ENCODE measurements around the gene CNIH2.

GRCh38 chr11:66239511-66239910 is 38.5 kb upstream of the CNIH2 start:
- TF ChIP-seq CTCF (IDR thresholded peaks at IDR 0.05) (no peak), POLR2A (IDR thresholded peaks at IDR 0.05) (no peak)

All from thyroid gland (tissue), 4 donors.